NCI-H526 treated with DMSO at 0.1 percent for 48 hours (cell line): ENCODE measurements around the gene REC114.

Experiments
- DNase-seq: peaks from one replicate; lab custom pipeline; 2025; lab: John Stamatoyannopoulos, UW

Gene REC114

GRCh38 chr15:73605759-73606436, 162.9 kb downstream of the REC114 start:
- no peak for DNase-seq

GRCh38 chr15:73607405-73607804, 164.4 kb downstream of the REC114 start:
- no peak for DNase-seq

GRCh38 chr15:73607843-73608242, 164.9 kb downstream of the REC114 start:
- no peak for DNase-seq

- no peak for DNase-seq
Measured at GRCh38 chr15:73608475-73608874, 165.5 kb downstream of the REC114 start.

GRCh38 chr15:73608941-73609340, 166.0 kb downstream of the REC114 start:
- DNase-seq: no peak
